Measurements from ENCODE around the gene UBTD1. TPM values are rescaled to one million over a fixed set of nuclear protein-coding genes. Genes with fewer than 3 reads are reported as not detected.
A peak's percentile ranks its signal among the peaks of the same experiment; 100 is the strongest.
"Not testable (repeated sequence)": the region's sequence is repeated elsewhere in the genome, so short reads cannot be mapped to it uniquely, and the experiment has no call there.

UBTD1 gene
- total and polyA plus RNA-seq, 7 donors = 16.0 to 59.2 (median 39.2) TPM

DNA sequence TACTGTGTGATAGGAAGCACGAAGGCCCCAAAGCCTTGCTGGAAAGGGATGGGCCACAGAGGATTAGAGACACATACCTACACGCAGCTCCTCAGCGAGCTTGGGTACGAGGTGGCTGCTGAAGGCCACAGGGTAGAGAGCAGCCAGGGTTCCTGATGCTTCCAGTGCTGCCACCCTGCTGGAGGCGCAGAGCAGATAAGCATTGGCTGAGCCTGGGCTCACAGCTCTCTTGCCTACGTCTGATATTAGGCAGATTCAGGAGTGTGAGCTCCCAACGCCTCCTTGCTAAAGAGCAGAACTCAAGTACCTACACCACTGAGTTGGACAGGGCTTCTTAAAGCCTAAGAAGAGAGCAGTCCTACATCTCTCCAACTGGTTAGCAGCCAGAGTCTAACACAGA is 32.7 kb upstream of the UBTD1 start:
- DNase-seq = no peak
- Histone ChIP-seq H3K36me3 (ENCODE audit: insufficient read depth in 1 of 2, low read depth in 1 of 2) (peaks cover 46 to 97% of the 10 kb centered on the region in 2 donors), H3K27ac (no peak overlapping the region), H3K9me3 (no peaks in the 10 kb centered on the region), H3K27me3 (ENCODE audit: insufficient read depth in 3 of 3, low read length in 2 of 3) (no peaks in the 10 kb centered on the region), H3K4me3 (no peak overlapping the region), H3K4me1 (peaks cover 7% of the 10 kb centered on the region)
- intact Hi-C loops (cut with DNase I) = loop anchor here in 1 of 2 donors (5.0 kb wide), 2 partner anchors 86 to 146 kb away; no protein-coding TSS in a partner anchor
- ATAC-seq = no peak
- no peak for TF ChIP-seq CTCF (IDR thresholded peaks at IDR 0.05)
- 85 to 96% (median 89%) methylated on average over 7 of the region's 7 CpGs for WGBS, 3 donors

DNA sequence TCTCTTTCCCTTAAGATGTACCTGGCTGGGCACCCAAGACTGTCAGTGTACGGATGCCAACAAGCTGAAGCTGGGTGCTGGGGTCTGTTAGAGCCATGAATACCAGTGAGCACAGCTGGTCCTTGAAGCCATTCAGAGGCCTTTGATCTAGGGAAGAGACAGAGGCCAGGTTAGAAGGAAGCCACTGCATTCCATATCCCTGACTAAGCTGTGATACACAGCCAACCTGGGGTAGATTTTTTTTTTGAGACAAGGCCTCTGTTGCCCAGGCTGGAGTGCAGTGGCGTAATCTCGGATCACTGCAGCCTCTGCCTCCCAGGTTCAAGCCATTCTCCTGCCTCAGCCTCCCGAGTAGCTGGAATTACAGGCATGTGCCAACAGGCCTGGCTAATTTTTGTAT is 32.0 kb upstream of the UBTD1 start:
- WGBS, 3 donors = 76 to 92% (median 83%) methylated on average over 4 of the region's 4 CpGs
- Histone ChIP-seq H3K4me3 (no peak overlapping the region), H3K27me3 (ENCODE audit: insufficient read depth in 3 of 3, low read length in 2 of 3) (no peaks in the 10 kb centered on the region), H3K36me3 (ENCODE audit: insufficient read depth in 1 of 2, low read depth in 1 of 2) (peaks cover 40 to 97% of the 10 kb centered on the region in 2 donors), H3K9me3 (no peaks in the 10 kb centered on the region), H3K4me1 (peaks cover 7% of the 10 kb centered on the region), H3K27ac (no peak overlapping the region)
- intact Hi-C loops (cut with DNase I) = loop anchor here in 1 of 2 donors (5.0 kb wide), 2 partner anchors 86 to 146 kb away; no protein-coding TSS in a partner anchor
- peak in 1 of 4 donors; percentile 17 for ATAC-seq
- no peak for TF ChIP-seq CTCF (IDR thresholded peaks at IDR 0.05)
- DNase-seq = no peak

- intact Hi-C loops (cut with DNase I) = loop anchor here in 1 of 2 donors (5.0 kb wide), 2 partner anchors 84 to 144 kb away; no protein-coding TSS in a partner anchor
- no peaks in the 10 kb centered on the region for H3K9me3 ChIP-seq
Observed at GRCh38 chr10:97468162-97468561, 30.6 kb upstream of the UBTD1 start.

GRCh38 chr10:97468781-97469180 is 29.9 kb upstream of the UBTD1 start:
- ATAC-seq; DNase-seq; H3K4me1 ChIP-seq; H3K4me3 ChIP-seq; H3K27ac ChIP-seq; H3K9me3 ChIP-seq; H3K27me3 ChIP-seq (ENCODE audit: insufficient read depth in 3 of 3, low read length in 2 of 3): not testable (repeated sequence)
- intact Hi-C loops (cut with DNase I) = loop anchor here in 1 of 2 donors (5.0 kb wide), 2 partner anchors 84 to 144 kb away; no protein-coding TSS in a partner anchor
- WGBS, 3 donors = 91 to 95% (median 92%) methylated on average over 12 of the region's 12 CpGs
- peaks cover 29 to 99% of the 10 kb centered on the region in 2 donors for H3K36me3 ChIP-seq (ENCODE audit: insufficient read depth in 1 of 2, low read depth in 1 of 2)

More at GRCh38 chr10:97468162-97468561, 30.6 kb upstream of the UBTD1 start:
- TF ChIP-seq CTCF (IDR thresholded peaks at IDR 0.05) = no peak
- H3K4me1 ChIP-seq = peaks cover 7% of the 10 kb centered on the region
- H3K27ac ChIP-seq = no peak overlapping the region
- no peak for ATAC-seq
- H3K27me3 ChIP-seq (ENCODE audit: insufficient read depth in 3 of 3, low read length in 2 of 3) = no peaks in the 10 kb centered on the region
- DNase-seq = no peak
- WGBS, 3 donors = 58 to 76% (median 60%) methylated on average over 3 of the region's 3 CpGs
- peaks cover 32 to 97% of the 10 kb centered on the region in 2 donors for H3K36me3 ChIP-seq (ENCODE audit: insufficient read depth in 1 of 2, low read depth in 1 of 2)
- no peak overlapping the region for H3K4me3 ChIP-seq

- H3K4me1 ChIP-seq = no peaks in the 10 kb centered on the region
- DNase-seq (no peak), ATAC-seq (no peak)
- H3K4me3 ChIP-seq = no peak overlapping the region
- H3K27ac ChIP-seq = no peak overlapping the region
- H3K36me3 ChIP-seq (ENCODE audit: insufficient read depth in 1 of 2, low read depth in 1 of 2) = peaks cover 12 to 100% of the 10 kb centered on the region in 2 donors
- TF ChIP-seq CTCF (IDR thresholded peaks at IDR 0.05) = no peak
- no peaks in the 10 kb centered on the region for H3K9me3 ChIP-seq
- no peaks in the 10 kb centered on the region for H3K27me3 ChIP-seq (ENCODE audit: insufficient read depth in 3 of 3, low read length in 2 of 3)
- intact Hi-C loops (cut with DNase I) = no loop called here
- WGBS, 3 donors = 96 to 98% (median 98%) methylated on average over 4 of the region's 4 CpGs
Observed at GRCh38 chr10:97474918-97475317, 23.8 kb upstream of the UBTD1 start.

Measured in psoas muscle (tissue), 8 donors.